ENCODE measurements around the gene TCP11. TPM values are rescaled to one million over a fixed set of nuclear protein-coding genes. Genes with fewer than 3 reads are reported as not detected.

TCP11 gene
- total RNA-seq, 1 donor from 2014 or later, result not detected

DNA sequence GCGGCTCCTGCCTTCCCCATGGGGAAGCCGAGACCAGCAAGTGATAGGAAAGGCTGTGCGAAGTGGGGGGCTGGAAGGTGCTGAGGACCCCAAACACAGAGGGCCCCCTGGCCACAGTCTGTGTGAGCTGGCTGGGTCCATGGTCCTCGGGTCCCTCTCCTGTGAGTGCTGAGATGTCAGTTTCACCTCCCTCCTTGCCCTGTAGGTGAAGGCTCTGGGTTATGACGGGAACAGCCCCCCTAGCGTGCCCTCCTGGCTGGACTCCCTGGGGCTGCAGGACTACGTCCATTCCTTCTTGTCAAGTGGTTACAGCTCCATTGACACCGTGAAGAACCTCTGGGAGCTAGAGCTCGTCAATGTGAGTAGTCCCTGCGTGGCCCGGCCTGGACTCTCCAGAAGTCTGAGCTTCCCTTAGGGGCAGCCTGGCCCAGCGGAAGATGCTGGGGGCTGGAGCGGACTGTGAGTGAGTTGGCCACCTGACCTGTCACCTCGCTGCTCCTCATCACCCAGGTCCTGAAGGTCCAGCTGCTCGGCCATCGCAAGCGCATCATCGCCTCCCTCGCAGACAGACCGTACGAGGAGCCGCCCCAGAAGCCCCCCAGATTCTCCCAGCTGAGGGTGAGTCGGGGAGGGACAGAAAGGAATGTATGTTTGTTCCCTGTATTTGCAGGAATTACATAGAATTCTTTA lies 61.7 kb downstream of the TCP11 start:
- intact Hi-C loops (cut with micrococcal nuclease), result no loop called here
- no peak for DNase-seq
- Histone ChIP-seq H3K27me3 (ENCODE audit: low read depth) (no peaks in the 10 kb centered on the region), H3K9me3 (replicated peaks) (no peaks in the 10 kb centered on the region), H3K4me1 (peaks cover 18% of the 10 kb centered on the region), H3K27ac (replicated peaks) (no peak overlapping the region), H3K36me3 (peaks cover 91% of the 10 kb centered on the region), H3K4me3 (no peak overlapping the region)
- no peak for TF ChIP-seq CTCF (IDR thresholded peaks at IDR 0.05; ENCODE audit: borderline replicate concordance)

DNA sequence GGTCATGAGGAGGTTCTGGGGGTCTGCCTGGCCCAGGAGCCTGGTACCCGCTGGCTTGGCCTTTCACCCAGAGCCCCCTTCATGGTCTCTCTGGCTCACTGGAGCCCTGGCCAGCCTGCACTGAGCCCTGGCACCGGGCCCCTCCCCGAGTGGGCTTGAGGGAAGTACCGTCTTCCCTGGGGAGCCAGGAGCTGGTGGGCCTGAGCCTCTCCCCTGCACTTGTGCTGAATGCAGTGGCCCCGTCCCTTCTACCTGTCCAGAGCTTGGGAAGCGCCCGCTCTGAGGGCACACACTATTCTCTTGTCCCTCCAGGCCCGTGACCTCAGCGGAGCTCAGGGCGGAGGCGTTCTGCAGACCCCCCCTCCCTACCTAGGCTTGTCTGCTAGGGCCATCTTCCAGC lies 62.2 kb downstream of the TCP11 start:
- intact Hi-C loops (cut with micrococcal nuclease), result no loop called here
- Histone ChIP-seq H3K27ac (replicated peaks) (no peak overlapping the region), H3K27me3 (ENCODE audit: low read depth) (no peaks in the 10 kb centered on the region), H3K36me3 (peaks cover 91% of the 10 kb centered on the region), H3K4me1 (peaks cover 18% of the 10 kb centered on the region), H3K4me3 (no peak overlapping the region), H3K9me3 (replicated peaks) (no peaks in the 10 kb centered on the region)
- TF ChIP-seq CTCF (IDR thresholded peaks at IDR 0.05; ENCODE audit: borderline replicate concordance), result no peak
- DNase-seq, result no peak

DNA sequence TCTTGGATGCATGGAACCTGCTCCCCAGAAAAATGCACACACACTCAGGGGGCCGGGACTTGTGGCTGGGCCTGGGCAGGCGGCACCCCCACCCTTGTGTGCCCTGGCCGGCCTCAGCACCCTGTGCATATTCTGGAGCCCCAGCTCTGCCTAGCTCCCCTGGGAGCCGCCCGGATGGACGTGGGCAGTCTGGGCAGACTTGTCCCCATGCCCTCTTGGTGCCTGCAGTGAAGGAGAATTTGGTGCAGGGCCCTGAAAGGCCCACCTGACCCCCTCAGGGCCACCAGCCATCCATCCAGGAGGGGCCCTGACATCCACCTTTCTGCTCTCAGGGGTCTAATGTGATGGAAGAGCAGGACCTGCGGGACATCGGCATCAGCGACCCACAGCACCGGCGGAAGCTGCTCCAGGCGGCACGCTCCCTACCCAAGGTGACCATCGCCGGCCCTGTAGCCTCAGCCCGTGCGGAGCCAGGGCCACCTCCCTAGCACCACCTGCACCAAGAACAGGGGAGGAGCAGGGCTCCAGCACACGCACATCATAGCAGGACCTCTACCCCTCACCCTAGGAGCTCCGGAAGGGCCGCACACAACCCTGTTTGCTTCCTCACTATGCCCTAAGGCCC lies 62.8 kb downstream of the TCP11 start:
- Histone ChIP-seq H3K9me3 (replicated peaks) (no peaks in the 10 kb centered on the region), H3K36me3 (peaks cover 91% of the 10 kb centered on the region), H3K4me3 (no peak overlapping the region), H3K27me3 (ENCODE audit: low read depth) (no peaks in the 10 kb centered on the region), H3K27ac (replicated peaks) (no peak overlapping the region), H3K4me1 (peaks cover 19% of the 10 kb centered on the region)
- TF ChIP-seq CTCF (IDR thresholded peaks at IDR 0.05; ENCODE audit: borderline replicate concordance), result no peak
- no peak for DNase-seq
- intact Hi-C loops (cut with micrococcal nuclease), result no loop called here

DNA sequence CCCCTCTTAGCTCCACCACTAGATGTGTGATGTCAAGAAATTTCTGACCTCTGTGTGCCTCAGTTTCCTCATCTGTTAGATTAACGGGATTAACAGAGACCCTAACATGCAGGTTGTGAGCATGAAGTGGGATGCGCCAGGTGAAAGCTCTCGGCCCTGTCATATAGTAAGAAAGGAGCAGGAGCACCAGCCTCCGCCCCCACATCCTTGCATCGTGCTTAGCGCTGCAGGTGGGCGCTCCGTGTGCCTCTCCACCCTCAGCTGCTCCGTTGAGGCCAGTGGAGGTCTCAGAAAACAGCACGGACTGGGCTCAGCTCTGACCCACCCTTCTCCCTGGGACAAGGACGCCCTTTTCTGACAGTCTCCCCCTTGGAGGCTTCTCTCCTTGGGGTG lies 63.4 kb downstream of the TCP11 start:
- no peak for TF ChIP-seq CTCF (IDR thresholded peaks at IDR 0.05; ENCODE audit: borderline replicate concordance)
- Histone ChIP-seq H3K4me1 (peaks cover 22% of the 10 kb centered on the region), H3K36me3 (peaks cover 91% of the 10 kb centered on the region), H3K27ac (replicated peaks) (no peak overlapping the region), H3K4me3 (no peak overlapping the region), H3K27me3 (ENCODE audit: low read depth) (no peaks in the 10 kb centered on the region), H3K9me3 (replicated peaks) (no peaks in the 10 kb centered on the region)
- no peak for DNase-seq
- intact Hi-C loops (cut with micrococcal nuclease), result no loop called here

- Histone ChIP-seq H3K4me3 (no peak overlapping the region), H3K27ac (replicated peaks) (no peak overlapping the region), H3K36me3 (peaks cover 91% of the 10 kb centered on the region), H3K4me1 (peaks cover 18% of the 10 kb centered on the region), H3K9me3 (replicated peaks) (no peaks in the 10 kb centered on the region), H3K27me3 (ENCODE audit: low read depth) (no peaks in the 10 kb centered on the region)
- DNase-seq, result no peak
- TF ChIP-seq CTCF (IDR thresholded peaks at IDR 0.05; ENCODE audit: borderline replicate concordance), result no peak
- intact Hi-C loops (cut with micrococcal nuclease), result no loop called here
Observed at GRCh38 chr6:35076997-35077712, 64.0 kb downstream of the TCP11 start.
